DND-41 (cell line): ENCODE measurements around the gene VWA2.

ENCODE experiments used
- ATAC-seq: fragments of 200-7000 bp; cut with Tn5 transposase; 3 replicates; pipeline ENCODE4 v1.9.1; 2021; ENCODE audit warnings: low read depth; ENCODE audit not compliant: insufficient read depth
- DNase-seq: peaks from one replicate; pipeline ENCODE4 v3.0.0-alpha.2; 2020
- H2AFZ ChIP-seq: 2 replicates; pipeline ENCODE4 v1.6.0; 2012; ENCODE audit warnings: low read depth, low read length
- H3K27ac ChIP-seq: 2 replicates; pipeline ENCODE4 v1.5.1; 2012; ENCODE audit warnings: low read length, inconsistent platforms
- H3K27me3 ChIP-seq: fragments of 200-600 bp; sonication (generic); 2 replicates; pipeline ENCODE4 v1.6.0; 2012; ENCODE audit warnings: low read length, mild to moderate bottlenecking, inconsistent platforms; ENCODE audit not compliant: insufficient read depth, poor library complexity
- H3K36me3 ChIP-seq: 2 replicates; pipeline ENCODE4 v1.5.1; 2012; ENCODE audit warnings: low read length, inconsistent platforms; ENCODE audit not compliant: insufficient read depth
- H3K4me1 ChIP-seq: 2 replicates; pipeline ENCODE4 v1.5.1; 2012; ENCODE audit warnings: mild to moderate bottlenecking, low read length; ENCODE audit not compliant: insufficient read depth
- H3K4me2 ChIP-seq: 2 replicates; pipeline ENCODE4 v1.6.0; 2012; ENCODE audit warnings: mild to moderate bottlenecking, moderate library complexity, low read length, inconsistent platforms; ENCODE audit not compliant: insufficient read depth
- H3K4me3 ChIP-seq, 2 experiments: fragments of 200-600 bp in 1 of 2; shearing (Covaris generic) in 1 of 2; 2 replicates each; pipeline ENCODE4 v1.5.1; 2012 to 2016; ENCODE audit warnings: inconsistent platforms in 2 of 2, low read length in 2 of 2, mild to moderate bottlenecking in 2 of 2, low read depth in 1 of 2, moderate library complexity in 1 of 2
- H3K79me2 ChIP-seq: 2 replicates; pipeline ENCODE4 v1.6.0; 2012; ENCODE audit warnings: low read length, inconsistent platforms; ENCODE audit not compliant: insufficient read depth
- H3K9ac ChIP-seq: 2 replicates; pipeline ENCODE4 v1.6.0; 2012; ENCODE audit warnings: low read depth, mild to moderate bottlenecking, inconsistent platforms, low read length, moderate library complexity
- H3K9me3 ChIP-seq: 2 replicates; pipeline ENCODE4 v1.5.1; 2012; ENCODE audit warnings: low read length, moderate library complexity, mild to moderate bottlenecking, inconsistent platforms; ENCODE audit not compliant: insufficient read depth, severe bottlenecking
- H4K20me1 ChIP-seq: 2 replicates; pipeline ENCODE4 v1.6.0; 2012; ENCODE audit warnings: low read length; ENCODE audit not compliant: insufficient read depth
- EZH2 ChIP-seq: IDR thresholded peaks from 3 replicates; pipeline ENCODE4 v1.6.1; 2012; ENCODE audit warnings: borderline replicate concordance, low read depth, mild to moderate bottlenecking, moderate library complexity, low read length, inconsistent platforms; ENCODE audit not compliant: severe bottlenecking
- TF ChIP-seq, protein P1 (sequence below): IDR thresholded peaks from 2 replicates; pipeline ENCODE4 v1.5.1; 2012; ENCODE audit warnings: borderline replicate concordance, low read length, moderate library complexity, mild to moderate bottlenecking; ENCODE audit not compliant: poor library complexity, severe bottlenecking; ENCODE audit errors: extremely low read depth

Gene VWA2

GRCh38 chr10:114245121-114245791, 6.2 kb downstream of the VWA2 start:
- H3K9me3 ChIP-seq, result no peaks in the 10 kb centered on the region
- peaks cover 23% of the 10 kb centered on the region for H3K27me3 ChIP-seq
- no peak overlapping the region for H2AFZ ChIP-seq
- TF ChIP-seq, protein P1, sequence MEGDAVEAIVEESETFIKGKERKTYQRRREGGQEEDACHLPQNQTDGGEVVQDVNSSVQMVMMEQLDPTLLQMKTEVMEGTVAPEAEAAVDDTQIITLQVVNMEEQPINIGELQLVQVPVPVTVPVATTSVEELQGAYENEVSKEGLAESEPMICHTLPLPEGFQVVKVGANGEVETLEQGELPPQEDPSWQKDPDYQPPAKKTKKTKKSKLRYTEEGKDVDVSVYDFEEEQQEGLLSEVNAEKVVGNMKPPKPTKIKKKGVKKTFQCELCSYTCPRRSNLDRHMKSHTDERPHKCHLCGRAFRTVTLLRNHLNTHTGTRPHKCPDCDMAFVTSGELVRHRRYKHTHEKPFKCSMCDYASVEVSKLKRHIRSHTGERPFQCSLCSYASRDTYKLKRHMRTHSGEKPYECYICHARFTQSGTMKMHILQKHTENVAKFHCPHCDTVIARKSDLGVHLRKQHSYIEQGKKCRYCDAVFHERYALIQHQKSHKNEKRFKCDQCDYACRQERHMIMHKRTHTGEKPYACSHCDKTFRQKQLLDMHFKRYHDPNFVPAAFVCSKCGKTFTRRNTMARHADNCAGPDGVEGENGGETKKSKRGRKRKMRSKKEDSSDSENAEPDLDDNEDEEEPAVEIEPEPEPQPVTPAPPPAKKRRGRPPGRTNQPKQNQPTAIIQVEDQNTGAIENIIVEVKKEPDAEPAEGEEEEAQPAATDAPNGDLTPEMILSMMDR, result no peak
- TF ChIP-seq EZH2, result no peak
- no peak overlapping the region for H3K4me2 ChIP-seq
- H3K79me2 ChIP-seq, result no peaks in the 10 kb centered on the region
- ATAC-seq, result no peak
- no peaks in the 10 kb centered on the region for H3K4me1 ChIP-seq
- H3K27ac ChIP-seq, result no peak overlapping the region
- H3K36me3 ChIP-seq, result no peaks in the 10 kb centered on the region
- H3K4me3 ChIP-seq, result no peak overlapping the region
- no peaks in the 10 kb centered on the region; the same call in 1 of the 2 replicates for H4K20me1 ChIP-seq
- DNase-seq, result no peak
- no peak overlapping the region for H3K9ac ChIP-seq

DNA sequence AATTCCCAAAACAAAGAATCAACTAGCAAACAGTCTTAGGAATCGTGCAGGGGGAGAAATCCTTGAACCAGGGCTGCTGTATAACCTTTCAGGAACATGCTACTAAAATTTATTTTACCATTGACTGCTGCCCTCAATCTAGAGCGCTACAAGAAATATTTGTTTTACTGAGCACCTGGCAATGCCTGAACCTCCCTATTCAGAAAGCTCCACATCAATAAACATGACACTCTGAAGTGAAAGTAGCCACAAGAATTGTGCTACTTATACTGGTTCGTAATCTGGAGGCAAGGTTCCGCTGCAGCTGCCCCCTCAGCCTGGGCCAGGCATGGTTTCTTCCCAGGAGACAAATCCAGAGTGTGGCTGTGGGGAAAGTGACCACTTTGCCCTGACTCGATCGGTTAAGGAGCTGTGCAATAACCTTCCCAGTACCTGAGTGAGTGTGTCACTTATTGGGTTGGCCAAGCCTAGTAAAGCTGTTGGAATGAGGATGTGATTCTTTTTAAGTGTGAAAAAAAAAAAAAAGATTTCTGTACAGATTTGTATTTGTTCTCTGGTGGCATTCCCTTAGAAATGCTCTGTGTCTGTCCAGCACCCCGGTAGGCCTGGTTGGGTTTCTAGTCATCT, 7.7 kb downstream of the VWA2 start:
- Histone ChIP-seq H3K79me2 (no peaks in the 10 kb centered on the region), H3K4me1 (no peaks in the 10 kb centered on the region), H3K9ac (no peak overlapping the region), H3K4me3 (no peak overlapping the region), H3K4me2 (no peak overlapping the region), H2AFZ (no peak overlapping the region), H4K20me1 (no peaks in the 10 kb centered on the region; the same call in 1 of the 2 replicates), H3K9me3 (no peaks in the 10 kb centered on the region), H3K36me3 (no peaks in the 10 kb centered on the region), H3K27me3 (peaks cover 22% of the 10 kb centered on the region), H3K27ac (no peak overlapping the region)
- DNase-seq, result no peak
- ATAC-seq, result no peak
- TF ChIP-seq, protein P1, result no peak
- no peak for TF ChIP-seq EZH2

GRCh38 chr10:114250236-114250635, 11.2 kb downstream of the VWA2 start:
- no peak overlapping the region for H2AFZ ChIP-seq
- H3K79me2 ChIP-seq, result no peaks in the 10 kb centered on the region
- no peaks in the 10 kb centered on the region for H4K20me1 ChIP-seq
- no peaks in the 10 kb centered on the region for H3K4me1 ChIP-seq
- no peak overlapping the region for H3K27ac ChIP-seq
- DNase-seq (no peak), ATAC-seq (no peak)
- no peak overlapping the region for H3K9ac ChIP-seq
- peaks cover 3% of the 10 kb centered on the region for H3K27me3 ChIP-seq
- H3K4me3 ChIP-seq, result no peak overlapping the region
- H3K4me2 ChIP-seq, result no peak overlapping the region
- TF ChIP-seq, protein P1, result no peak
- no peaks in the 10 kb centered on the region for H3K36me3 ChIP-seq
- H3K9me3 ChIP-seq, result no peaks in the 10 kb centered on the region
